SK-N-SH (cell line): ENCODE measurements around the gene CRNN. TPM values are rescaled to one million over a fixed set of nuclear protein-coding genes. Genes with fewer than 3 reads are reported as not detected.

ENCODE experiments used
- CTCF ChIA-PET: fragments of 300-600, 350-600 bp; formaldehyde crosslinking; extraction: SDS; loops from one replicate; lab custom pipeline; 2021; lab: Yijun Ruan, JAX
- POLR2A ChIA-PET: fragments of 350-600 bp; sonication (Branson Sonifier 250); formaldehyde crosslinking; extraction: SDS; loops from one replicate; lab custom pipeline; 2020; ENCODE audit warnings: antibody characterized with exemption, inconsistent platforms; lab: Yijun Ruan, JAX
- DNase-seq: peaks from one replicate; pipeline ENCODE4 v3.0.0; 2012
- H2AFZ ChIP-seq: fragments of 200-600 bp; sonication (generic); 2 replicates; pipeline ENCODE4 v1.8.1; 2016; ENCODE audit warnings: antibody characterized with exemption, mild to moderate bottlenecking, low read depth
- H3F3A ChIP-seq: fragments of 200-600 bp; sonication (generic); replicated peaks from 2 replicates; pipeline ENCODE3; 2016; ENCODE audit warnings: antibody characterized with exemption, mild to moderate bottlenecking; ENCODE audit not compliant: insufficient read depth
- H3K27ac ChIP-seq, 2 experiments: fragments of 200-500 bp in 1 of 2; fragments of 200-600 bp in 1 of 2; sonication (Bioruptor generic) in 1 of 2; sonication (generic), shearing (Covaris generic) in 1 of 2; 2 replicates each; pipeline versions ENCODE4 v1.5.1 to v1.6.1; 2014 to 2016; ENCODE audit warnings: low read depth in 2 of 2, inconsistent platforms in 1 of 2, low read length in 1 of 2, mild to moderate bottlenecking in 1 of 2, mixed read lengths in 1 of 2
- H3K27me3 ChIP-seq: fragments of 200-600 bp; sonication (generic), shearing (Covaris generic); 2 replicates; pipeline ENCODE4 v1.6.1; 2016; ENCODE audit warnings: mixed run types; ENCODE audit not compliant: insufficient read depth
- H3K36me3 ChIP-seq, 2 experiments: fragments of 200-500 bp in 1 of 2; fragments of 200-600 bp in 1 of 2; sonication (Bioruptor generic) in 1 of 2; sonication (generic) in 1 of 2; replicated peaks in 1 of 2; 2 replicates each; pipeline versions ENCODE3 to v1.5.1; 2014 to 2016; ENCODE audit warnings: low read length in 1 of 2, mild to moderate bottlenecking in 1 of 2; ENCODE audit not compliant: insufficient read depth in 2 of 2, control insufficient read depth in 1 of 2
- H3K4me1 ChIP-seq, 2 experiments: fragments of 200-500 bp in 1 of 2; fragments of 200-600 bp in 1 of 2; sonication (Bioruptor generic) in 1 of 2; sonication (generic), shearing (Covaris generic) in 1 of 2; 2 replicates each; pipeline versions ENCODE4 v1.5.1 to v1.6.1; 2014 to 2016; ENCODE audit warnings: low read depth in 1 of 2, low read length in 1 of 2, mixed run types in 1 of 2; ENCODE audit not compliant: insufficient read depth in 2 of 2, control insufficient read depth in 1 of 2
- H3K4me2 ChIP-seq: fragments of 200-600 bp; sonication (generic), shearing (Covaris generic); 2 replicates; pipeline ENCODE4 v1.6.1; 2017; ENCODE audit warnings: mixed run types
- H3K4me3 ChIP-seq, 2 experiments: fragments of 200-500 bp in 1 of 2; fragments of 200-600 bp in 1 of 2; sonication (Bioruptor generic) in 1 of 2; sonication (generic), shearing (Covaris generic) in 1 of 2; 2 replicates each; pipeline versions ENCODE4 v1.5.1 to v1.8.1; 2014 to 2016; ENCODE audit warnings: low read depth in 2 of 2, inconsistent platforms in 1 of 2, low read length in 1 of 2, mild to moderate bottlenecking in 1 of 2, mixed read lengths in 1 of 2, moderate library complexity in 1 of 2
- H3K79me2 ChIP-seq: fragments of 200-600 bp; sonication (generic); 2 replicates; pipeline ENCODE4 v1.8.1; 2017; ENCODE audit warnings: mild to moderate bottlenecking; ENCODE audit not compliant: insufficient read depth
- H3K9ac ChIP-seq: fragments of 200-600 bp; sonication (generic); 2 replicates; pipeline ENCODE4 v1.6.1; 2017; ENCODE audit warnings: mixed run types
- H3K9me2 ChIP-seq: fragments of 200-600 bp; sonication (generic); 2 replicates; pipeline ENCODE4 v1.6.1; 2017; ENCODE audit warnings: mixed run types
- H3K9me3 ChIP-seq: fragments of 200-600 bp; sonication (generic); 2 replicates; pipeline ENCODE4 v1.6.1; 2017; ENCODE audit warnings: mixed run types, mild to moderate bottlenecking, moderate library complexity
- H4K20me1 ChIP-seq: fragments of 200-600 bp; sonication (generic); 2 replicates; pipeline ENCODE4 v1.6.1; 2017; ENCODE audit warnings: mild to moderate bottlenecking, mixed run types; ENCODE audit not compliant: insufficient read depth
- CTCF ChIP-seq: fragments of 200-600 bp; sonication (generic); IDR thresholded peaks from 2 replicates; pipeline ENCODE4 v1.6.1; 2017; ENCODE audit warnings: antibody characterized with exemption, mild to moderate bottlenecking, moderate library complexity
- ELF1 ChIP-seq: IDR thresholded peaks from 2 replicates; pipeline ENCODE4 v1.4.0; 2012
- EP300 ChIP-seq, 2 experiments: IDR thresholded peaks; 2 replicates each; pipeline versions ENCODE4 v1.4.0 to v1.6.1; 2012; ENCODE audit warnings: borderline replicate concordance in 1 of 2, low read depth in 1 of 2, low read length in 1 of 2
- EZH2phosphoT487 ChIP-seq: fragments of 200-600 bp; sonication (generic); IDR thresholded peaks from 2 replicates; pipeline ENCODE4 v1.6.1; 2017; ENCODE audit warnings: low read depth, mixed run types, mild to moderate bottlenecking, antibody characterized with exemption, moderate library complexity, borderline replicate concordance
- FOSL2 ChIP-seq: IDR thresholded peaks from 2 replicates; pipeline ENCODE4 v1.4.0; 2012; ENCODE audit warnings: low read depth, mild to moderate bottlenecking, moderate library complexity, borderline replicate concordance
- FOXJ3 ChIP-seq: sonication (generic); formaldehyde crosslinking; IDR thresholded peaks from 2 replicates; pipeline ENCODE4 v1.5.1; 2020; ENCODE audit warnings: mild to moderate bottlenecking, missing genetic modification reagents
- MXI1 ChIP-seq: IDR thresholded peaks from 2 replicates; pipeline ENCODE4 v1.6.1; 2012; ENCODE audit warnings: mild to moderate bottlenecking, low read depth, low read length, improper control_type of control experiment
- NRF1 ChIP-seq: IDR thresholded peaks from 2 replicates; pipeline ENCODE4 v1.6.1; 2012; ENCODE audit warnings: low read depth, mild to moderate bottlenecking, low read length
- POLR2AphosphoS5 ChIP-seq: IDR thresholded peaks from 2 replicates; pipeline ENCODE4 v1.6.1; 2012; ENCODE audit warnings: low read depth, low read length
- RCOR1 ChIP-seq: fragments of 150-350 bp; IDR thresholded peaks from 2 replicates; pipeline ENCODE4 v1.6.1; 2017; ENCODE audit warnings: antibody characterized with exemption, low read length
- REST ChIP-seq: IDR thresholded peaks from 2 replicates; pipeline ENCODE4 v1.6.1; 2012; ENCODE audit warnings: mild to moderate bottlenecking, low read depth, low read length, moderate library complexity
- RFX5 ChIP-seq: IDR thresholded peaks from 2 replicates; pipeline ENCODE4 v1.6.1; 2012; ENCODE audit warnings: mild to moderate bottlenecking, improper control_type of control experiment, low read length
- RXRA ChIP-seq: IDR thresholded peaks from 2 replicates; pipeline ENCODE4 v1.4.0; 2012; ENCODE audit warnings: low read depth, mild to moderate bottlenecking, borderline replicate concordance
- SIN3A ChIP-seq: IDR thresholded peaks from 2 replicates; pipeline ENCODE4 v1.6.1; 2012; ENCODE audit warnings: low read depth, mild to moderate bottlenecking, low read length, moderate library complexity, borderline replicate concordance
- TCF12 ChIP-seq: IDR thresholded peaks from 2 replicates; pipeline ENCODE4 v1.4.0; 2012
- ZBTB33 ChIP-seq: IDR thresholded peaks from 2 replicates; pipeline ENCODE4 v1.4.0; 2012; ENCODE audit warnings: low read depth, borderline replicate concordance
- WGBS: methylation state at CpG from one replicate; pipeline ENCODE4 v1.1.6; 2017; ENCODE audit warnings: low lambda C conversion rate; 5-methylcytosine and 5-hydroxymethylcytosine counted together
- polyA plus RNA-seq, 3 experiments: library from polyadenylated mRNA; depleted of rRNA; stranded (reverse); fragments of >200 nt; gene quantifications; 2 replicates each; pipeline ENCODE4 v1.2.3, GENCODE V29; 2012

Gene CRNN
- polyA plus RNA-seq, 1 of the 3 experiments (the other 2 are of a cell fraction): not detected

- Histone ChIP-seq H2AFZ (no peak overlapping the region), H3K27ac (no peak overlapping the region), H3K9ac (no peak overlapping the region), H3K4me2 (no peak overlapping the region), H3K4me3 (no peak overlapping the region), H3K9me3 (peaks cover 7% of the 10 kb centered on the region; the same call in 1 of the 2 replicates), H3K79me2 (no peaks in the 10 kb centered on the region), H3K27me3 (no peaks in the 10 kb centered on the region; the same call in 1 of the 2 replicates), H3K9me2 (no peaks in the 10 kb centered on the region), H3F3A (no peaks in the 10 kb centered on the region), H3K4me1 (no peaks in the 10 kb centered on the region), H4K20me1 (no peaks in the 10 kb centered on the region), H3K36me3 (no peaks in the 10 kb centered on the region)
- ChIA-PET CTCF (interaction anchor here (2.1 kb wide), 1 partner anchor 86 kb away, joined by 5 read pairs; no protein-coding TSS in a partner anchor), POLR2A (no interaction called here)
- 0% methylated on average over 1 of the region's 1 CpG for whole genome bisulfite sequencing
- no peak for DNase-seq
- TF ChIP-seq RCOR1 (no peak), SIN3A (no peak), ELF1 (no peak), RFX5 (no peak), NRF1 (no peak), FOXJ3 (no peak), ZBTB33 (no peak), MXI1 (no peak), RXRA (no peak), EZH2phosphoT487 (no peak), FOSL2 (no peak), TCF12 (no peak), CTCF (no peak), POLR2AphosphoS5 (no peak)
Measured at GRCh38 chr1:152372672-152373071, 41.4 kb downstream of the CRNN start.

- Histone ChIP-seq H3K79me2 (no peaks in the 10 kb centered on the region), H3K27ac (no peak overlapping the region), H4K20me1 (no peaks in the 10 kb centered on the region), H3K9ac (no peak overlapping the region), H2AFZ (no peak overlapping the region), H3K27me3 (no peaks in the 10 kb centered on the region), H3K9me3 (peaks cover 7% of the 10 kb centered on the region; the same call in 1 of the 2 replicates), H3K4me1 (no peaks in the 10 kb centered on the region)
- ChIA-PET POLR2A (no interaction called here), CTCF (no interaction called here)
- DNase-seq: no peak
- TF ChIP-seq EP300 (IDR thresholded peaks at IDR 0.05; ENCODE audit: borderline replicate concordance in 1 of 2, low read depth in 1 of 2, low read length in 1 of 2): no peak
- no peak for TF ChIP-seq REST
- TF ChIP-seq, all 33 proteins: peak for 0
- H3K4me3 ChIP-seq: no peak overlapping the region
- H3K4me2 ChIP-seq: no peak overlapping the region
- no peaks in the 10 kb centered on the region for H3F3A ChIP-seq
- no peaks in the 10 kb centered on the region for H3K36me3 ChIP-seq
- 0% methylated on average over 1 of the region's 1 CpG for WGBS
- H3K9me2 ChIP-seq: no peaks in the 10 kb centered on the region
Measured at GRCh38 chr1:152367436-152367835, 46.6 kb downstream of the CRNN start.
